Measurements from ENCODE around the gene SLC22A12.

GRCh38 chr11:64564419-64564818, 26.6 kb upstream of the SLC22A12 start:
- TF ChIP-seq CTCF (IDR thresholded peaks at IDR 0.05; ENCODE audit: control extremely low read depth in 1 of 3, insufficient read depth in 1 of 3, low read depth in 1 of 3, low read length in 3 of 3) (no peak), SAP30 (IDR thresholded peaks at IDR 0.05; ENCODE audit: insufficient read depth, insufficient replicate concordance, low read length) (no peak), YY1 (IDR thresholded peaks at IDR 0.05; ENCODE audit: low read depth, low read length) (no peak), POLR2AphosphoS5 (IDR thresholded peaks at IDR 0.05; ENCODE audit: low read depth, low read length) (no peak), CBX8 (IDR thresholded peaks at IDR 0.05; ENCODE audit: borderline replicate concordance, low read depth, low read length) (no peak)

Data from H1 (cell line).